Activated naive CD4-positive, alpha-beta T cell treated with anti-CD3 and anti-CD28 coated beads, Interleukin-2, amount 50 U/mL, for 24 hours (primary cell): ENCODE results near the gene FGFBP1.

Experiments
- H3K27ac Mint-ChIP-seq: one replicate; pipeline ENCODE4 v1.8.0; 2021; ENCODE audit warnings: mild to moderate bottlenecking, mixed read lengths
- H3K27me3 Mint-ChIP-seq: one replicate; pipeline ENCODE4 v1.8.0; 2021; ENCODE audit warnings: mixed read lengths
- H3K36me3 Mint-ChIP-seq: one replicate; pipeline ENCODE4 v1.8.0; 2021; ENCODE audit warnings: mixed read lengths
- H3K4me1 Mint-ChIP-seq: one replicate; pipeline ENCODE4 v1.8.0; 2021; ENCODE audit warnings: mixed read lengths
- H3K4me3 Mint-ChIP-seq: one replicate; pipeline ENCODE4 v1.8.0; 2021; ENCODE audit warnings: mild to moderate bottlenecking, mixed read lengths
- H3K9me3 Mint-ChIP-seq: one replicate; pipeline ENCODE4 v1.8.0; 2021; ENCODE audit warnings: mixed read lengths

The FGFBP1 gene

GRCh38 chr4:15906020-15906443 lies 32.5 kb downstream of the FGFBP1 start:
- Mint-ChIP-seq H3K27ac (no peak overlapping the region), H3K36me3 (peaks cover 1% of the 10 kb centered on the region), H3K4me3 (no peak overlapping the region), H3K27me3 (peaks cover 20% of the 10 kb centered on the region), H3K4me1 (no peaks in the 10 kb centered on the region), H3K9me3 (no peaks in the 10 kb centered on the region)

- Mint-ChIP-seq H3K27ac (no peak overlapping the region), H3K36me3 (peaks cover 1% of the 10 kb centered on the region), H3K4me1 (no peaks in the 10 kb centered on the region), H3K4me3 (no peak overlapping the region), H3K9me3 (no peaks in the 10 kb centered on the region), H3K27me3 (peaks cover 33% of the 10 kb centered on the region)
Measured at GRCh38 chr4:15902746-15903145, 35.8 kb downstream of the FGFBP1 start.

GRCh38 chr4:15901998-15902397 lies 36.5 kb downstream of the FGFBP1 start:
- Mint-ChIP-seq H3K36me3 (peaks cover 1% of the 10 kb centered on the region), H3K4me3 (no peak overlapping the region), H3K9me3 (no peaks in the 10 kb centered on the region), H3K27me3 (peaks cover 33% of the 10 kb centered on the region), H3K4me1 (no peaks in the 10 kb centered on the region), H3K27ac (no peak overlapping the region)

- Mint-ChIP-seq H3K4me1 (no peaks in the 10 kb centered on the region), H3K9me3 (no peaks in the 10 kb centered on the region), H3K27ac (no peak overlapping the region)
Measured at GRCh38 chr4:15901007-15901406, 37.5 kb downstream of the FGFBP1 start.

GRCh38 chr4:15899511-15899910 lies 39.0 kb downstream of the FGFBP1 start:
- Mint-ChIP-seq H3K9me3 (no peaks in the 10 kb centered on the region), H3K36me3 (no peaks in the 10 kb centered on the region), H3K4me1 (no peaks in the 10 kb centered on the region), H3K27ac (no peak overlapping the region), H3K27me3 (peaks cover 27% of the 10 kb centered on the region), H3K4me3 (no peak overlapping the region)

More at GRCh38 chr4:15901007-15901406, 37.5 kb downstream of the FGFBP1 start:
- peaks cover 33% of the 10 kb centered on the region for H3K27me3 Mint-ChIP-seq
- no peak overlapping the region for H3K4me3 Mint-ChIP-seq
- peaks cover 1% of the 10 kb centered on the region for H3K36me3 Mint-ChIP-seq

GRCh38 chr4:15898902-15899301 lies 39.6 kb downstream of the FGFBP1 start:
- Mint-ChIP-seq H3K4me3 (no peak overlapping the region), H3K27me3 (peaks cover 24% of the 10 kb centered on the region), H3K4me1 (no peaks in the 10 kb centered on the region)

GRCh38 chr4:15897577-15897976 lies 41.0 kb downstream of the FGFBP1 start:
- Mint-ChIP-seq H3K9me3 (no peaks in the 10 kb centered on the region), H3K36me3 (no peaks in the 10 kb centered on the region), H3K27me3 (peaks cover 23% of the 10 kb centered on the region), H3K4me3 (no peak overlapping the region), H3K27ac (no peak overlapping the region), H3K4me1 (no peaks in the 10 kb centered on the region)

More at GRCh38 chr4:15898902-15899301, 39.6 kb downstream of the FGFBP1 start:
- Mint-ChIP-seq H3K9me3 (no peaks in the 10 kb centered on the region), H3K36me3 (no peaks in the 10 kb centered on the region), H3K27ac (peak overlapping the region; percentile 30)

GRCh38 chr4:15894921-15895916 lies 43.3 kb downstream of the FGFBP1 start:
- H3K4me1 Mint-ChIP-seq = no peaks in the 10 kb centered on the region
- H3K9me3 Mint-ChIP-seq = no peaks in the 10 kb centered on the region
- no peaks in the 10 kb centered on the region for H3K36me3 Mint-ChIP-seq
- H3K27me3 Mint-ChIP-seq = peaks cover 16% of the 10 kb centered on the region
- H3K27ac Mint-ChIP-seq = no peak overlapping the region
- H3K4me3 Mint-ChIP-seq = no peak overlapping the region

- peaks cover 13% of the 10 kb centered on the region for H3K27me3 Mint-ChIP-seq
- no peak overlapping the region for H3K4me3 Mint-ChIP-seq
- H3K4me1 Mint-ChIP-seq = no peaks in the 10 kb centered on the region
- no peaks in the 10 kb centered on the region for H3K36me3 Mint-ChIP-seq
- no peak overlapping the region for H3K27ac Mint-ChIP-seq
- H3K9me3 Mint-ChIP-seq = no peaks in the 10 kb centered on the region
Measured at GRCh38 chr4:15894393-15894792, 44.1 kb downstream of the FGFBP1 start.

- no peak overlapping the region for H3K27ac Mint-ChIP-seq
- H3K4me1 Mint-ChIP-seq = no peaks in the 10 kb centered on the region
- no peak overlapping the region for H3K4me3 Mint-ChIP-seq
- no peaks in the 10 kb centered on the region for H3K9me3 Mint-ChIP-seq
- peaks cover 10% of the 10 kb centered on the region for H3K27me3 Mint-ChIP-seq
- H3K36me3 Mint-ChIP-seq = no peaks in the 10 kb centered on the region
Measured at GRCh38 chr4:15893962-15894361, 44.6 kb downstream of the FGFBP1 start.

- Mint-ChIP-seq H3K27me3 (peaks cover 1% of the 10 kb centered on the region), H3K4me3 (no peak overlapping the region), H3K9me3 (no peaks in the 10 kb centered on the region), H3K36me3 (no peaks in the 10 kb centered on the region), H3K4me1 (no peaks in the 10 kb centered on the region), H3K27ac (no peak overlapping the region)
Measured at GRCh38 chr4:15891312-15891711, 47.2 kb downstream of the FGFBP1 start.

GRCh38 chr4:15890246-15890829 lies 48.2 kb downstream of the FGFBP1 start:
- Mint-ChIP-seq H3K9me3 (no peaks in the 10 kb centered on the region), H3K4me3 (no peak overlapping the region), H3K36me3 (no peaks in the 10 kb centered on the region), H3K27ac (no peak overlapping the region), H3K4me1 (no peaks in the 10 kb centered on the region), H3K27me3 (no peaks in the 10 kb centered on the region)

GRCh38 chr4:15888515-15888914 lies 50.0 kb downstream of the FGFBP1 start:
- H3K36me3 Mint-ChIP-seq = no peaks in the 10 kb centered on the region
- no peak overlapping the region for H3K27ac Mint-ChIP-seq
- peaks cover 3% of the 10 kb centered on the region for H3K4me1 Mint-ChIP-seq
- no peaks in the 10 kb centered on the region for H3K9me3 Mint-ChIP-seq
- H3K4me3 Mint-ChIP-seq = no peak overlapping the region
- no peaks in the 10 kb centered on the region for H3K27me3 Mint-ChIP-seq
